Activated T-helper 1 cell treated with anti-CD3 and anti-CD28 coated beads, Interleukin-12 subunit alpha, Interleukin-12 subunit beta, Interleukin-2, Interleukin-4 antibody, amounts not matched to agents 30 ng/mL and 10 ng/mL and 1 ng/mL, durations not matched to agents 14 hours and 24 hours and 36 hours (primary cell): ENCODE results near the gene LGALS1. TPM values are rescaled to one million over a fixed set of nuclear protein-coding genes. Genes with fewer than 3 reads are reported as not detected.

ENCODE experiments used
- DNase-seq: peaks from one replicate; pipeline ENCODE4 v3.0.0; 2021; ENCODE audit warnings: low spot score
- H3K27ac Mint-ChIP-seq: one replicate; pipeline ENCODE4 v1.8.0; 2021; ENCODE audit warnings: mild to moderate bottlenecking, mixed read lengths
- H3K27me3 Mint-ChIP-seq: one replicate; pipeline ENCODE4 v1.8.0; 2022; ENCODE audit warnings: mild to moderate bottlenecking, moderate library complexity, mixed read lengths; ENCODE audit not compliant: insufficient read depth
- H3K36me3 Mint-ChIP-seq: one replicate; pipeline ENCODE4 v1.8.0; 2021; ENCODE audit warnings: low read depth, mixed read lengths
- H3K4me1 Mint-ChIP-seq: one replicate; pipeline ENCODE4 v1.8.0; 2021; ENCODE audit warnings: low read depth, mixed read lengths
- H3K4me3 Mint-ChIP-seq: one replicate; pipeline ENCODE4 v1.8.0; 2021; ENCODE audit warnings: mild to moderate bottlenecking, moderate library complexity, mixed read lengths
- H3K9me3 Mint-ChIP-seq: one replicate; pipeline ENCODE4 v1.8.0; 2021; ENCODE audit warnings: mixed read lengths
- intact Hi-C: fragments of 100-400 bp; cut with micrococcal nuclease; formaldehyde crosslinking; loops from one replicate; pipeline ENCODE4 v1.15.1; 2024
- total RNA-seq: library from RNA; stranded (reverse); gene quantifications from 2 replicates; pipeline ENCODE4 v1.2.3, GENCODE V29; 2022

Gene LGALS1
- total RNA-seq = 245 and 254 TPM in 2 replicates

- Mint-ChIP-seq H3K36me3 (peaks cover 11% of the 10 kb centered on the region), H3K27me3 (no peaks in the 10 kb centered on the region), H3K4me1 (peaks cover 48% of the 10 kb centered on the region), H3K9me3 (no peaks in the 10 kb centered on the region), H3K27ac (peak within 1 kb of the TSS; percentile 89), H3K4me3 (peak within 1 kb of the TSS; percentile 82)
- intact Hi-C loops = loop anchor here (1.0 to 5.0 kb wide), 3 partner anchors 71 to 188 kb away; partner anchors contain the start of gene MFNG
- peak; percentile 73 for DNase-seq
Measured at GRCh38 chr22:37674951-37675929, at the start of gene LGALS1. LGALS1 (plus strand) TSS chr22:37675636; CDS start chr22:37675703, 67 bp downstream.

GRCh38 chr22:37625737-37626136 lies 49.7 kb upstream of the LGALS1 start:
- Mint-ChIP-seq H3K4me1 (peaks cover 42% of the 10 kb centered on the region), H3K9me3 (no peaks in the 10 kb centered on the region), H3K27me3 (no peaks in the 10 kb centered on the region), H3K27ac (no peak overlapping the region), H3K4me3 (no peak overlapping the region), H3K36me3 (peaks cover 7% of the 10 kb centered on the region)
- no peak for DNase-seq
- intact Hi-C loops = no loop called here

GRCh38 chr22:37626144-37626543 lies 49.3 kb upstream of the LGALS1 start:
- peaks cover 7% of the 10 kb centered on the region for H3K36me3 Mint-ChIP-seq
- H3K4me1 Mint-ChIP-seq = peaks cover 42% of the 10 kb centered on the region
- DNase-seq = no peak
- no peak overlapping the region for H3K4me3 Mint-ChIP-seq
- no peak overlapping the region for H3K27ac Mint-ChIP-seq
- intact Hi-C loops = no loop called here
- H3K27me3 Mint-ChIP-seq = no peaks in the 10 kb centered on the region
- no peaks in the 10 kb centered on the region for H3K9me3 Mint-ChIP-seq

- no peak for DNase-seq
- Mint-ChIP-seq H3K27me3 (no peaks in the 10 kb centered on the region), H3K36me3 (peaks cover 7% of the 10 kb centered on the region), H3K4me1 (peaks cover 43% of the 10 kb centered on the region), H3K9me3 (no peaks in the 10 kb centered on the region), H3K4me3 (peak overlapping the region; percentile 17), H3K27ac (peak overlapping the region; percentile 84)
- intact Hi-C loops = loop anchor here (1.0 kb wide), 1 partner anchor 10 kb away; no protein-coding TSS in a partner anchor
Measured at GRCh38 chr22:37626556-37627075, 48.8 kb upstream of the LGALS1 start.

- H3K4me1 Mint-ChIP-seq = peaks cover 47% of the 10 kb centered on the region
- no peaks in the 10 kb centered on the region for H3K27me3 Mint-ChIP-seq
- H3K4me3 Mint-ChIP-seq = peak overlapping the region; percentile 17
- DNase-seq = no peak
- peak overlapping the region; percentile 84 for H3K27ac Mint-ChIP-seq
- H3K36me3 Mint-ChIP-seq = peaks cover 9% of the 10 kb centered on the region
- intact Hi-C loops = loop anchor here (1.0 kb wide), 1 partner anchor 9 kb away; no protein-coding TSS in a partner anchor
- H3K9me3 Mint-ChIP-seq = no peaks in the 10 kb centered on the region
Measured at GRCh38 chr22:37627121-37627520, 48.3 kb upstream of the LGALS1 start.

- peaks cover 9% of the 10 kb centered on the region for H3K36me3 Mint-ChIP-seq
- intact Hi-C loops = loop anchor here (1.0 kb wide), 1 partner anchor 9 kb away; no protein-coding TSS in a partner anchor
- peak overlapping the region; percentile 84 for H3K27ac Mint-ChIP-seq
- H3K4me3 Mint-ChIP-seq = peak overlapping the region; percentile 17
- peak; percentile 34 for DNase-seq
- peaks cover 47% of the 10 kb centered on the region for H3K4me1 Mint-ChIP-seq
- no peaks in the 10 kb centered on the region for H3K27me3 Mint-ChIP-seq
- H3K9me3 Mint-ChIP-seq = no peaks in the 10 kb centered on the region
Measured at GRCh38 chr22:37627545-37627944, 47.9 kb upstream of the LGALS1 start.

GRCh38 chr22:37628830-37629229 lies 46.6 kb upstream of the LGALS1 start:
- DNase-seq = no peak
- Mint-ChIP-seq H3K27me3 (no peaks in the 10 kb centered on the region), H3K36me3 (peaks cover 6% of the 10 kb centered on the region), H3K27ac (peak overlapping the region; percentile 34), H3K9me3 (no peaks in the 10 kb centered on the region), H3K4me1 (peaks cover 54% of the 10 kb centered on the region), H3K4me3 (no peak overlapping the region)
- intact Hi-C loops = no loop called here

- intact Hi-C loops = loop anchor here (5.0 kb wide), 1 partner anchor 177 kb away; the partner anchor contains the start of gene GCAT
- Mint-ChIP-seq H3K4me3 (no peak overlapping the region), H3K4me1 (peaks cover 64% of the 10 kb centered on the region), H3K36me3 (peaks cover 6% of the 10 kb centered on the region), H3K27ac (no peak overlapping the region), H3K9me3 (no peaks in the 10 kb centered on the region), H3K27me3 (no peaks in the 10 kb centered on the region)
- no peak for DNase-seq
Measured at GRCh38 chr22:37629928-37630327, 45.5 kb upstream of the LGALS1 start.

GRCh38 chr22:37630839-37631435 lies 44.5 kb upstream of the LGALS1 start:
- Mint-ChIP-seq H3K27ac (peak overlapping the region; percentile 34), H3K27me3 (no peaks in the 10 kb centered on the region), H3K9me3 (no peaks in the 10 kb centered on the region), H3K4me3 (no peak overlapping the region), H3K4me1 (peaks cover 62% of the 10 kb centered on the region), H3K36me3 (peaks cover 2% of the 10 kb centered on the region)
- DNase-seq = no peak
- intact Hi-C loops = loop anchor here (5.0 kb wide), 1 partner anchor 176 kb away; the partner anchor contains the start of gene GCAT

GRCh38 chr22:37631448-37632173 lies 43.8 kb upstream of the LGALS1 start:
- intact Hi-C loops = loop anchor here (5.0 kb wide), 1 partner anchor 176 kb away; the partner anchor contains the start of gene GCAT
- no peaks in the 10 kb centered on the region for H3K27me3 Mint-ChIP-seq
- no peaks in the 10 kb centered on the region for H3K9me3 Mint-ChIP-seq
- H3K4me3 Mint-ChIP-seq = no peak overlapping the region
- peak overlapping the region; percentile 65 for H3K27ac Mint-ChIP-seq
- DNase-seq = no peak
- H3K36me3 Mint-ChIP-seq = peaks cover 2% of the 10 kb centered on the region
- H3K4me1 Mint-ChIP-seq = peaks cover 62% of the 10 kb centered on the region

GRCh38 chr22:37632174-37633088 lies 43.0 kb upstream of the LGALS1 start:
- Mint-ChIP-seq H3K4me3 (peak overlapping the region; percentile 72), H3K9me3 (no peaks in the 10 kb centered on the region), H3K27me3 (no peaks in the 10 kb centered on the region), H3K4me1 (peaks cover 62% of the 10 kb centered on the region), H3K27ac (peak overlapping the region; percentile 88), H3K36me3 (peaks cover 2% of the 10 kb centered on the region)
- intact Hi-C loops = loop anchor here (5.0 kb wide), 1 partner anchor 175 kb away; the partner anchor contains the start of gene GCAT
- no peak for DNase-seq
